HEK293 (cell line): ENCODE data around the gene CPTP.

Source experiments
- BCL11A ChIP-seq: fragments of 450-650 bp; formaldehyde crosslinking; IDR thresholded peaks from 2 replicates; pipeline ENCODE4 v1.5.1; 2016; ENCODE audit warnings: low read depth, missing biosample characterization, missing genetic modification characterization
- ZBTB8A ChIP-seq: fragments of 450-650 bp; formaldehyde crosslinking; IDR thresholded peaks from 2 replicates; pipeline ENCODE4 v1.5.1; 2016; ENCODE audit warnings: missing biosample characterization, missing genetic modification characterization
- ZNF121 ChIP-seq: fragments of 450-650 bp; formaldehyde crosslinking; IDR thresholded peaks from 2 replicates; pipeline ENCODE4 v1.5.1; 2016; ENCODE audit warnings: missing biosample characterization, missing genetic modification characterization

- TF ChIP-seq ZNF121 (tag by site-specific recombination): no peak
- TF ChIP-seq ZBTB8A (tag by site-specific recombination): no peak
- TF ChIP-seq BCL11A (tag by site-specific recombination): no peak
These were observed 31.7 kb downstream of the CPTP start for GRCh38 chr1:1356166-1356795.
